Measurements from ENCODE around the gene ETS1. TPM values are rescaled to one million over a fixed set of nuclear protein-coding genes. Genes with fewer than 3 reads are reported as not detected.

The ETS1 gene
- total RNA-seq, 1 donor from 2014 or later: 52.7 TPM

DNA sequence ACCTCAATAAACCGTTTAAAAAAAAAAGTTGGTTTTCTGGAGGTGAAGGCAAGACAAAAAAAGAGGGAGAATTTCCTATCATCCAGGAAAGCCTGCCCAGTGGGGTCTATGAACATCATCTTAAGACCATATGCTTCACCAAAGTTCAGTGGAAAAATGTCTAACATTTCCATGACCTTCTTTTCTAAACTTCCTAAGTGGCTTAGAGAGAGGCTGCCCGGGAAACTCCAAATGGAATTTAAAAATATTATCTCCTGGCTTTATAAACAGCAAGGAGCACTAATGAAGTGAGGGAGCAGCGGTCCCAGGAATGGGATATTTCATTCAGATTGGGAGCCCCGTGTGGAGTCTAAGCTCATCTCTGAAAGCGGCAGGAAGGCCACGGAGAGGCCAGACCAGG is 46.9 kb downstream of the ETS1 start:
- no peak for DNase-seq (ENCODE audit: low read depth)

GRCh38 chr11:128536506-128536905 is 50.9 kb downstream of the ETS1 start:
- DNase-seq (ENCODE audit: low read depth): no peak

- peak; percentile 87 for DNase-seq (ENCODE audit: low read depth)
These were observed 51.6 kb downstream of the ETS1 start for GRCh38 chr11:128535468-128536457.

DNA sequence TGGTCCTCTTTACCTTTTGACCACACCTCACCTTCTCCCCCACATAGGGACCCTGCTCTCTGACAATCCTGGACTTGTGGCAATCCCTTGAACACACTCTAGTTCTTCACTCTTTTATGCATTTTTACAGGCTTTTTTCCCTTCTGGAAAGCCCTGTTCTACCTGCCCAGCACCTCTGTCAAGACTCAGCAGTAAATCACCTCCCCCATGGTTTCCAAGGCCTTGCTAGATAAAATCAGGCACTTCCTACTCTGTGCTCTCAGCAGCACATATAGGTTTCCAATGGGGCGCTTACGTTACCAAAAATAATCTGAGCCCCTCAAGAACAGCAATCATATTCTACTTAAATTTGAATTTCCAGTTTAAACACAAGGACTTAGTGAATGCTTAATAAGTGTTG is 53.9 kb downstream of the ETS1 start:
- no peak for DNase-seq (ENCODE audit: low read depth)

GRCh38 chr11:128532572-128533091 is 54.7 kb downstream of the ETS1 start:
- DNase-seq (ENCODE audit: low read depth): no peak

GRCh38 chr11:128532016-128532571 is 55.3 kb downstream of the ETS1 start:
- no peak for DNase-seq (ENCODE audit: low read depth)

DNA sequence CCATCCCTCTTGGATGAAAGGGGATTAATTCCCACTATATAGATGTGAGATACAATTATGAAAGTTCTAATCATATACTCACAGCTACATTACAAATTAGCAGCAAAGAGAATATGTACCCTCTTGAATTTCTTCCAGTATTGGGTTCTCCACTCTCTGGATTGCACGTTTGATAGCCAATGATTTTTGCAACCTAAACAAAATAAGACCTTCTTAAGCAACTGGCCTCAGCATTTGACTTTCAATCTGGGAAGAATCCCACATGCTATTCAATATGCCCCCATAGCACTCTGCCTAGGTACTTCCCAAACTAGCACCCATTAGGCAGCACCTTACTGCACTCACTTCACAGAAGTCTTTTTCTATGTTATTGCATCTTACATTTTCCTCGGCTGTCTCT is 55.8 kb downstream of the ETS1 start:
- DNase-seq (ENCODE audit: low read depth): no peak

GRCh38 chr11:128530118-128531074 is 57.0 kb downstream of the ETS1 start:
- DNase-seq (ENCODE audit: low read depth): peak; percentile 79

DNA sequence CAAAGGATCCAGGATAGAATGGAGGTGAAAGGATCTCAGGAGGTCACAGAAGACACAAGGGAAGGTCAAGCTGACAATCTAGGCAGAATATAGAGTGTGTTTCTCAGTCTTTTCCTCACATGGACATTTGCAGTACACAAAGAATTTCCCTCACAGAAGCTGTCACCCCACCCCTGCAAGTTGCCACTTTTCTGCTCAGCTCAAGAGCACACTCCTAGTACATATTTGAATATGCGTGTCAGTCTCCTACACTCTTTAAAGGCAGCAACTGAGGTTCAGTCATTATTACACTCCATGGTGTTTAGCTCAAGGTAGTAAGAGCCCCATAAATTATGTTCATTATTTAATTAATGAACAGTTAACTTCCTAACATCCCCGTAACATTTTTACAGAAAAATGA is 59.1 kb downstream of the ETS1 start:
- DNase-seq (ENCODE audit: low read depth): no peak

DNA sequence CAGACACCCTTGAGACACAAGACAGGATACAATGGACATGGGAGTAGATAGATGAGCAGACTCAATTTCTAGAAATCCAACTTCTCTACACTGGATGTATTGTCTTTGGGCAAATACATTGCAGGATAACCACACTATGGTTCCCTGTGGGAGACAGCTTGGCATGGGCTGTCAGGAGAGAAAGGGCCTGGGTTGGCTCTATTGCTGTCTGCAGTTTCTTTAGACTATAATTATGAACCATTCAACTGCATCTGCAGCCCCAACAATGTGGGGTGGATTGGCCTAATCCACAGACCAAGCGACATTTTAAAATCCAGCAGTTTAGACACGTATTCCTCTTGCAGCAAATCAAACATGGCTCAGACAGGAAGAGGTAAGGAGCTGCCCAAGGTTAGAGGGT is 60.3 kb downstream of the ETS1 start:
- no peak for DNase-seq (ENCODE audit: low read depth)

DNA sequence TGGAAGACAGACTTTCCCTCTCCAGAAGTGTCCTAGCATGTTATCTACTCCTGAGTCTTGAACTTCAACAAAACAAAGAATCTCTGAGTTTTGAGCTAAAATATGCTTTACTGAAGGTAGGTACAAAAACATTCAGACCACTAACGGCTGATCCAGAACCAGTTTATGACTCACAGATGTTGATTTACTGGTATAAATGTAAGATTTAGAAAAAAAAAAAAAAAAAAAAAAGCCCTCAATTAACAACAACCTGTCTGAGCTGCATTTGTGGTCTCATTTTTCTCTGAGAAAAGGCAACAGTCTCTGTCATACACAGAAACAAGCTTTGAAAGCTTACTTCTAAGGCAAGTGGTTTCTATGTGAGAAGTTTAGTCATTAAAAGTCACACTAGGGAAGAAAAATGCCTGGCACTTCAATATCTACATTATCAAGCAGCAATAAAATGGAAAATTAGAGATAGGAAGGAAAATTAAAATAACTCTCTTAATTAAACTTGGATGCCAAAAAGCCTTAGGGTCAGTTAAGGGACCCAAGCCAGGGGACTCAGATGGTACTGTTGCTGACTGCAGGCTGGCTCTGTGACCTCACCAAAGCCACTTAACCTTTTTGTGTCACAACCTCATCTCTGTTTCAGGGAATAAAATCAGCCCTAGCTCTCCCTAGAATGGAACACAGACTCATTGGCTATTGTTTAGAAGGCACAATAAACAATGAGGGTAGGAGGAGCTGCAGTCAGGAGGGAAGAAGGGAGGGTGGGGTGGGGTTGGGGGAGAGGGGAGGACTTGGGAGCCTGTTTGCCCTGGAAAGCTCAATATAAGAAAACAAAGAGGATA is 61.7 kb downstream of the ETS1 start:
- peak; percentile 95 for DNase-seq (ENCODE audit: low read depth)

DNA sequence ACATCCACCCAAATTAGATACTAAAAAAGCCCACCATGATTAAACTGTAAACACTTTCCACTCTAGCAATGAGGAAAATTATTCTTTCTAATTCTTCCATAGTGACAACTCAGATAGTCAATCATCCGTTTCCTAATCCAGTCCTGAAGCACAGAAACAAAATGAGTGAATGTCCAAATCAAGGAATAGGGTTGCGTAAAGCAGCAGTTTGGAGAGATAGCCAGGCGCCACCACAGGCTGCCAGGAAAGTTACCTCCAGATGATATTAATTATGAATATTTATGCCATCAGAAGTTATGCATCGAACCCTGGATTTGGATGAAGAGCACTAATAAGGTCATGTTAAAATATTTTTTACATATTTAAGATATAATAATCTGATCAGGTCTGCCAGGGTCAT is 63.2 kb downstream of the ETS1 start:
- DNase-seq (ENCODE audit: low read depth): no peak

DNA sequence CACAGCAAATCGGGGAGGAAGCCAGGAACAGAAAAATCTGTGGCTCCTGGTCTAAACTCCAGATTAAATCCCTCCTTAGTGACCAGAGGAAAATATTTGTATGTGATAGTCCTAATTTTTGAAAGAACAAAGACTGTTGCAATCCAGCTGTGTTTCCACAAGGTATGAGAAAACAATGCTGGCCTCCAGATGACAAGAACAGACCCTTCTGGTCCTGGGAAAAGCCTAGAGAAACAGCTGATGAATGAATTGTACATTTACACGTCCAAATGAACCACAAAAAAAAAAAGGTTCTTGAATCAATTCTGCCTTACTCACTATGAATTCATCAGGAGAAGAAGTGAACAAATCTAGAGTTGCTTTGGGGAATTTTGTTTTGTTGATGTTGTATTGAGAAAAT is 63.7 kb downstream of the ETS1 start:
- peak; percentile 88 for DNase-seq (ENCODE audit: low read depth)

DNA sequence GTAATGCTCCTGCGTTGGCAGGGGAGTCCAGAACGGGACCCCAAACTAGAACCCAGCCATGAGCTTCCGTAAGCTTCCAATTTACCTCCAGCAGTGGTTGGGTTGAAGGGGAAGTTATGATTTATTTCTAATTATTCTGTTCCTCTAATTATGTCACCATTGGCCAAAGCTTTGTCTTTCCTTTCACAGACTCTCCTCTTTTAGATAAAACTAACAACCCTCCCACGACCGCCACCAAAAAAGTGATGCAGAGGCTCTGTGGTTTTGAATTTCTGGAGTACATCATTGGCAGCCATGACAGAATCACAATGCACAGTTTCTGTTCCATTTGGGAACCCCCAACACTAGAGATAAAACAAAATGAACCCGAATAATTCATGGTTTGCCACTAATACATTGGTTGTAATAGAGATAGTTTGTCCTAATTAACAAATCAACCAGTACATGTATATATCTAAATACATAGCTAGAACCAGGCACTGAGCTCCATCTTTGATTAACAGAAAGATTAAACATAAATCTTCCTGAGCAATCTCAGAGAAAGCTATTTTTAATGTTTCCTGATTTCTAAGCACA is 64.3 kb downstream of the ETS1 start:
- no peak for DNase-seq (ENCODE audit: low read depth)

GRCh38 chr11:128522055-128522942 is 65.1 kb downstream of the ETS1 start:
- DNase-seq (ENCODE audit: low read depth): peak; percentile 98

GRCh38 chr11:128521682-128522054 is 65.7 kb downstream of the ETS1 start:
- DNase-seq (ENCODE audit: low read depth): no peak

DNA sequence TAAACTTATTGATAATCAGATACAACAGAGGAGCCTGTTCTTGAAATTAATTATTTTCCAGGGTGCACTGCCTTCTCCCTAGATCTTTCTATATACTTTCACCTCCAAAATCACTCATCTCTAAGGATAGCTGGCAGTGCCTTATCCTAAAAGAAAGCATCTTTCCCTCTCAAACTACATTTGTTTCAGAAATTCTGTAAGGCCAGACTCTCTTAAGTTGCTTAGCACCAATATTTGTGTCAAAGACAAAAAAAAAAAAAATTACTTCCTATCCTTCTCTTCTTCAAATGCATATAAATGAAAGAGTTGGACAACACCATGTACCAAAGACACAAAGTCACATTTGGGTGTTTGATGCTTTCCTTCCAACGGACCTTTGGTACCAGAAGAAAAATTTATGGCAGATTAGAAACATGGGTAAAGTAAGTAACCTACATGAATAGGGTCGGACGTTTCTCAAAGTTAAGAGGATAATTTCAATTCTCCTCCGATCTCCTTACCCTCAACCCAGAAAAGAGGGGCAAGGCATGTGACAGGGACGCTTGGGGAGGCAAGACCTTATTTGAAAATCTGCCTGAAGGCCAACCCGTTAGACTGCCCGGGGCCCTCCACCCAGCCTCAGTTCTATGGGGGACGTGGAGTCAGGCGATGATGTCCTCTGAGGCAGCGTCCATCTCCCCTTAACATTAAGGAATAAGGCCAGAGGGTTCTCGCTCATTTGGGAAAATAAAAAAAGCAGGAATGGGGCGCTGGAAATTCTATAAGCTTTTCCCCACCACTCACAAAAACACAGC is 66.3 kb downstream of the ETS1 start:
- no peak for DNase-seq (ENCODE audit: low read depth)

DNA sequence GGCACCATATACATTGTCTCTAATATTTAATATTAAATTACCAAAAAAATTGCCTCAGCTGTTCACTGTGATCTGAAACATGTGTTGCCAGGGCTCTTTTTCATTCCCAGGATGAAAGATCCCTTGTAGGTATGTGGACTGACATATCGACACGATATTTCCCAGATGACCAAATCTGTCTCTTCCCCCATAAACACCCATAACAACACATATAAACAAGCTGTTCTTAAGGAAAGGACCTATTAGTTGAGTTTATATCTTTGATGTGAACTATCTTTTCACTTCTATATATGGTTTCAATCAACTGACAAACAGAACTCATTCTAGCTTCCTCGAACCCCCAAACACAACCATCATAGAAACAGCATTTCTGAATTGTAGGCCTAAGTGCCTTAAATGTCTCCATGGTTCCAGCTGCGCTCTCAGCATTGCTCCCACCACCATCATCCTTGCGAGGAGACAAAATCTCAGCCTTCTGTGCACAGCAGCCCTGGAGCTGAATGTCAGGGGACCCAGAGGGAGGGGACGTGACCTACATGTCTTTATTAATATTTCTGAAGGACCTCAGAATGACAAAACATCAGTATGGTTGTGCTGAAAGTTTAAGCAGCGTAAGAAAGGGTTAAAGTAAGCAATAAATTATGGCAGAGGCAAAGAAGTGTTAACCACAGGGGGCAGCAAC is 67.0 kb downstream of the ETS1 start:
- no peak for DNase-seq (ENCODE audit: low read depth)

All from renal cortical epithelial cell (primary cell).